Fibroblast of mammary gland (primary cell): ENCODE data around the gene CFAP43.

Source experiments
- DNase-seq: peaks from one replicate; pipeline ENCODE4 v3.0.0-alpha.2; 2010; ENCODE audit warnings: low read depth
- H3K4me3 ChIP-seq: 2 replicates; pipeline ENCODE4 v1.5.1; 2011; ENCODE audit warnings: low read depth, mild to moderate bottlenecking, low read length, moderate library complexity; ENCODE audit not compliant: control insufficient read depth
- CTCF ChIP-seq: conservative IDR thresholded peaks from 2 replicates; pipeline ENCODE4 v1.5.1; 2011; ENCODE audit warnings: low read depth, low read length, inconsistent platforms; ENCODE audit not compliant: control insufficient read depth, insufficient read depth

The CFAP43 gene

GRCh38 chr10:104240078-104240477, 7.9 kb upstream of the CFAP43 start:
- no peak for TF ChIP-seq CTCF
- no peak for DNase-seq
- no peak overlapping the region for H3K4me3 ChIP-seq

GRCh38 chr10:104235801-104236200, 3.6 kb upstream of the CFAP43 start:
- no peak for TF ChIP-seq CTCF
- DNase-seq: no peak
- H3K4me3 ChIP-seq: no peak overlapping the region

GRCh38 chr10:104234934-104235333, 2.8 kb upstream of the CFAP43 start:
- no peak for DNase-seq
- TF ChIP-seq CTCF: no peak
- H3K4me3 ChIP-seq: no peak overlapping the region

- no peak for DNase-seq
- TF ChIP-seq CTCF: no peak
- no peak overlapping the region for H3K4me3 ChIP-seq
Measured at GRCh38 chr10:104233817-104234216, 1.7 kb upstream of the CFAP43 start.

GRCh38 chr10:104232613-104233102, 494 bp upstream of the CFAP43 start:
- peak overlapping the region; percentile 57 for H3K4me3 ChIP-seq
- TF ChIP-seq CTCF: no peak
- no peak for DNase-seq

GRCh38 chr10:104230490-104230889, 1.7 kb downstream of the CFAP43 start:
- TF ChIP-seq CTCF: no peak
- no peak for DNase-seq
- H3K4me3 ChIP-seq: no peak overlapping the region

- no peak for TF ChIP-seq CTCF
- no peak overlapping the region for H3K4me3 ChIP-seq
- DNase-seq: no peak
Measured at GRCh38 chr10:104223304-104223703, 8.9 kb downstream of the CFAP43 start.
